ENCODE data around the gene ADIPOR2.
"Not testable (repeated sequence)": the region's sequence is repeated elsewhere in the genome, so short reads cannot be mapped to it uniquely, and the experiment has no call there.

- not testable (repeated sequence) for TF ChIP-seq CTCF (conservative IDR thresholded peaks at IDR 0.05; ENCODE audit: low read length); EZH2phosphoT487 (IDR thresholded peaks at IDR 0.05; ENCODE audit: borderline replicate concordance, low read depth, low read length)
These were observed 19.1 kb downstream of the ADIPOR2 start for GRCh38 chr12:1709968-1710367.
